T-helper 1 cell treated with Interleukin-12 subunit alpha and Interleukin-12 subunit beta and Interleukin-4 antibody, amounts not matched to agents 30 μg/mL and 1 μg/mL, for 36 hours (primary cell): ENCODE measurements around the gene GOLGA6B.
A peak's percentile ranks its signal among the peaks of the same experiment; 100 is the strongest.
"Not testable (repeated sequence)": the region's sequence is repeated elsewhere in the genome, so short reads cannot be mapped to it uniquely, and the experiment has no call there.

Experiments used
- H3K27ac Mint-ChIP-seq: one replicate; pipeline ENCODE4 v1.8.0; 2021; ENCODE audit warnings: mild to moderate bottlenecking, mixed read lengths
- H3K27me3 Mint-ChIP-seq: one replicate; pipeline ENCODE4 v1.8.0; 2021; ENCODE audit warnings: low read depth, mixed read lengths
- H3K36me3 Mint-ChIP-seq: one replicate; pipeline ENCODE4 v1.8.0; 2021; ENCODE audit warnings: low read depth, mixed read lengths
- H3K4me1 Mint-ChIP-seq: one replicate; pipeline ENCODE4 v1.8.0; 2021; ENCODE audit warnings: low read depth, mixed read lengths
- H3K4me3 Mint-ChIP-seq: one replicate; pipeline ENCODE4 v1.8.0; 2021; ENCODE audit warnings: mild to moderate bottlenecking, moderate library complexity, mixed read lengths
- H3K9me3 Mint-ChIP-seq: one replicate; pipeline ENCODE4 v1.8.0; 2021; ENCODE audit warnings: mixed read lengths

The GOLGA6B gene

DNA sequence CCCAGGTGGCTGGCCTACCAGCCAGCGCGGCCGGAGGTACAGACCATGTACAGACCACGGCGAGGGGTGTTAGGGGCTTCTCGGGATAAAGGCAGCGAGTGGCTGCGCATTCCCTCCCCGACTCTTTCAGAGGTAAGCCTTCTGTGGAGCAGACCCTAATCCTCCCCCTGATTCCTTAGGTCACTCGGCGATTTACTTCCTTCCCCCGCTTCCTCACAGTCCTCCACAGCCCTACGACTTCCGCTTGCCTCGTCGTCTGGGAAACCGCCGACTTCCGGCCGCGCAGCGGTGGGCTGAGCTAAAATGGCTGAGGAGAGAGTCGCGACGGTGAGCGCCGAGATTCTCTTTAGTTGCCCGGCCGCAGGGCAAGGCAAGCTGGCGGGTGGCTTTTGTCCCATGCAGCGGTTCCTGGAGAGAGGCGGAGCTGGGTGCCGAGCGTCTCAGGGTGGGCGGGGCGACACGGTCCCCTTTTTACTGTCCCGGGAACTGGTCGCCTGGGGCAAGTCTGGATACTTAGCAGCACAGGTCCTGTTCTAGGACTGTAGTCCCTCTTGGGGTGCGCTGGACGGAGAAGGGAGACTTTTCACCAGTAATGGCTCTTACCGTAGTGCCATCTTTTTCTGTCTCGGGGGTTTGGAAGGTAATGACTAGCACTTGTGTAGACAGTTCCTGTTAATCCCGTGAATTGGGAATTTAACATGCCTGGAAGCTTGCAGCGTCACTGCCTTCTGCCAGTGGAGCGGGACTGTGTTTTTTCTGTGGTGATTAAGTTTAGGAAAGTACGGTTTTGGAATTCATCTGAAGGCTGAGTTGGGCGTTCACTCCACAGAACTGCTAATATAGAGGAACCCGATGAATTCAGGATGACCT lies 31.7 kb downstream of the GOLGA6B start, which contains the start of the genes BBS4 and HIGD2B:
TSS of gene BBS4 (plus strand) at position 283 of the 870 bp plus-strand sequence. CDS start at position 304, 21 bp downstream.
TSS of gene HIGD2B (minus strand) at position 258 of the 870 bp plus-strand sequence. CDS start 9,808 bp downstream, outside the sequence.
- Mint-ChIP-seq H3K4me1 (peaks cover 19% of the 10 kb centered on the region), H3K36me3 (peaks cover 2% of the 10 kb centered on the region), H3K9me3 (no peaks in the 10 kb centered on the region), H3K27me3 (no peaks in the 10 kb centered on the region), H3K27ac (peak within 1 kb of the TSS; percentile 94), H3K4me3 (peak within 1 kb of the TSS; percentile 97)

DNA sequence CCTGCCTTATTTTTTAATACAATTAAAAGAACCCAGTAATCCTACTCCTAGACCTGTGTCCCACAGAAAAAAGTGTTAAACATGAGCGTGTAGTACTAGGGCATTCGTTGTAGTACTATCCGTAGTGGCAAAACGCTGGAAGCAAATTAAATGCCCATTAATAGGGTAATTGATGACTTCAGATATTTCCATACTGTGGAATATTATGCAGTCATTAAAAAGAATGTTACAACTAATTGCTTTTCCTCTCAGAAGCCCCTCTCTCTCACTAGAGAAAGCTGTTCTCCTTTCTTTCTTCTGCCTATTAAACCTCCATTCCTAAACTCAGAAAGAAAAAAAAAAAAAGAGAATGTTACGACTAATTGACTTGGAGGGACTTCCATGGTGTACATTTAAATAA lies 34.2 kb downstream of the GOLGA6B start:
- H3K4me1 Mint-ChIP-seq: peaks cover 17% of the 10 kb centered on the region
- no peaks in the 10 kb centered on the region for H3K27me3 Mint-ChIP-seq
- H3K4me3 Mint-ChIP-seq: no peak overlapping the region
- no peaks in the 10 kb centered on the region for H3K9me3 Mint-ChIP-seq
- peaks cover 2% of the 10 kb centered on the region for H3K36me3 Mint-ChIP-seq
- no peak overlapping the region for H3K27ac Mint-ChIP-seq

DNA sequence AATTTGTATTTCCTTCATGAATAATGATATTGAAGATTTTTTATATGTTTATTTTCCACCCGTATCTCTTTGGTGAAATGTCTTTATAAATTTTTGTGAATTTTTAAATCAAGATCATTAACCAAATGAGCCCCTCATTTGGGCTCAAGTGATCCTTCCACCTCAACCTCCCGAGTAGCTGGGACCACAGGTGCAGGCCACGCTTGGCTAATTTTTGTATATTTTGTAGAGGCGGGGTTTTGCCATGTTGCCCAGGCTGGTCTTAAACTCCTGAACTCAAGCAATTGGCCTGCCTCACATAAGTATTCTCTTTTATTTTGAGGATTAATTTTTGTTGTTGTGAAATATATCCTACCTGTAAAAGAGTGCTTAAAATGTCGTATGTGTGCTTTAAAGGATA lies 36.4 kb downstream of the GOLGA6B start:
- Mint-ChIP-seq H3K4me3 (no peak overlapping the region), H3K27ac (no peak overlapping the region), H3K36me3 (peaks cover 6% of the 10 kb centered on the region), H3K4me1 (peaks cover 10% of the 10 kb centered on the region), H3K9me3 (no peaks in the 10 kb centered on the region), H3K27me3 (no peaks in the 10 kb centered on the region)

DNA sequence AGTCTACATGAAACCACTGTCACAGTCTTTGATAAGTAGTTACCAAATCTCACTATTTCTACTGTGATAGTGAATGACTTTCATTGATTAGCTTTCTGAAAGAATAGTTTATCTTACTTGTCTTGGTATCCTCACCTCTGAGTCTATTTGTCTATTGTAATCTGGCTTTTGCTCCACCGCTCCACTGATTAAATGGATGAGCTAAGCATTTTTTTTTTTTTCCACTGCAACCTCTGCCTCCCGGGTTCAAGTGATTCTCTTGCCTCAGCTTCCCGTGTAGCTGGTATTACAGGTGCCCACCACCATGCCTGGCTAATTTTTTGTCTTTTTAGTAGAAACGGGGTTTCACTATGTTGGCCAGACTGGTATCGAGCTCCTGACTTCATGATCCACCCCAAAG lies 44.4 kb downstream of the GOLGA6B start:
- H3K9me3 Mint-ChIP-seq: no peaks in the 10 kb centered on the region
- peaks cover 4% of the 10 kb centered on the region for H3K36me3 Mint-ChIP-seq
- no peak overlapping the region for H3K27ac Mint-ChIP-seq
- H3K4me1 Mint-ChIP-seq: peaks cover 2% of the 10 kb centered on the region
- H3K27me3 Mint-ChIP-seq: no peaks in the 10 kb centered on the region
- H3K4me3 Mint-ChIP-seq: no peak overlapping the region

DNA sequence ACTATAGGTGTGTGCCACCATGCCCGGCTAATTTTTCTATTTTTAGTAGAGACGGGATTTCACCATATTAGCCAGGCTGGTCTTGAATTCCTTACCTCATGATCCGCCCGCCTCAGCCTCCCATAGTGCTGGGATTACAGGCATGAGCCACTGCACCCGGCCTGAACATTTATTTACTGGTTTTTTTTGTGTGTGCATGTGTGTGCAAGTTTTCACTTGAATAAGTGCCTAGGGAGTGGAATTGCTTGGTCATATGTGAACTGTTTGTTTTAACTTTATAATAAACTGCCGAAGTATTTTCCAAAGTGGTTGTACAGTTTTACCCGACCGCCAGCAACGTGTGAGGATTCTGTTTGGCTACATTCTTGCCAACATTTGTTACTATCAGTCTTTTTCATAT lies 45.6 kb downstream of the GOLGA6B start:
- H3K9me3 Mint-ChIP-seq: no peaks in the 10 kb centered on the region
- no peaks in the 10 kb centered on the region for H3K27me3 Mint-ChIP-seq
- no peak overlapping the region for H3K27ac Mint-ChIP-seq

DNA sequence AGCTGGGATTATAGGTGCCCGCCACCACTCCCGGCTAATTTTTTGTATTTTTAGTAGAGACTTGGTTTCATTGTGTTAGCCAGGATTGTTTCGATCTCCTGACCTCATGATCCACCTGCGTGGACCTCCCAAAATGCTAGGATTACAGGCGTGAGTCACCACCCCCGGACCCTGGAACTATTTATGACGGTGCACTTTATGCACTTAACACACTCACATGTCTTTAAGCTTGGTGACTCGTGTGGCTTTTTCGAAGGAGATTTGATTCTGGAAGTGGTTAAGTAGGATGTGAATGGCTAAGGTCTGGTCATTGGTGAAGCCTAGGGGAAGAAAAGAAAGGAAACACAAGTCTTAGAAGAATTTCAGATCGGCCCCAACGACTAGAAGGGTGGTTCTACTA lies 51.8 kb downstream of the GOLGA6B start:
- H3K36me3 Mint-ChIP-seq: no peaks in the 10 kb centered on the region
- no peaks in the 10 kb centered on the region for H3K27me3 Mint-ChIP-seq
- H3K9me3 Mint-ChIP-seq: no peaks in the 10 kb centered on the region
- no peak overlapping the region for H3K4me3 Mint-ChIP-seq
- no peaks in the 10 kb centered on the region for H3K4me1 Mint-ChIP-seq
- no peak overlapping the region for H3K27ac Mint-ChIP-seq

More for the DNA sequence above, 45.6 kb downstream of the GOLGA6B start:
- Mint-ChIP-seq H3K4me1 (no peaks in the 10 kb centered on the region), H3K4me3 (no peak overlapping the region), H3K36me3 (peaks cover 3% of the 10 kb centered on the region)

DNA sequence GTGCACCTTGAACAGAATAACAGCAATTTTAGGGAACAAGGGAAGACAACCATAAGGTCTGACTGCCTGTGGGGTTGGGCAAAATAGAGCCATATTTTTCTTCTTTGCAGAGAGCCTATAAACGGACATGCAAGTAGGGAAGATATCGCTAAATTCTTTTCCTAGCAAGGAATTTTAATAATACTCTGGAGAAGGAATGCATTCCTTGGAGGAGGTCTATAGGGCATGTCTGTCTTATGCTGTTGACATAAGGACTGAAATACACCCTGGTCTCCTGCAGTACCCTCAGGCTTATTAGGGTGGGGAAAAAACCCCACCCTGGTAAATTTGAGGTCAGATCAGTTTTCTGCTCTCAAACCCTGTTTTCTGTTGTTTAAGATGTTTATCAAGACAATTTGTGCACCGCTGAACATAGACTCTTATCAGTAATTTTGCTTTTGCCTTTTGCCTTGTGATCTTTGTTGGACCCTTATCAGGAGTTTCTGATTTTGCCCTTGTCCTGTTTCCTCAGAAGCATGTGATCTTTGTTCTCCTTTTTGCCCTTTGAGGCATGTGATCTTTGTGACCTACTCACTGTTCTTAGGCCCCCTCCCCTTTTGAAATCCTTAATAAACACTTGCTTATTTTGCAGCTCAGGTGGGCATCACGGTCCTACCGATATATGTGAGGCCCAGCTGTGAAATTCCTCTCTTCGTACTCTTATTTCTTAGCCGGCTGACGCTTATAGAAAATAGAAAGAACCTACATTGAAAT lies 54.2 kb downstream of the GOLGA6B start:
- not testable (repeated sequence) for H3K27me3 Mint-ChIP-seq, H3K36me3 Mint-ChIP-seq, H3K27ac Mint-ChIP-seq, H3K4me1 Mint-ChIP-seq, H3K9me3 Mint-ChIP-seq, H3K4me3 Mint-ChIP-seq
